ENCODE measurements around the gene SMIM32.

DNA sequence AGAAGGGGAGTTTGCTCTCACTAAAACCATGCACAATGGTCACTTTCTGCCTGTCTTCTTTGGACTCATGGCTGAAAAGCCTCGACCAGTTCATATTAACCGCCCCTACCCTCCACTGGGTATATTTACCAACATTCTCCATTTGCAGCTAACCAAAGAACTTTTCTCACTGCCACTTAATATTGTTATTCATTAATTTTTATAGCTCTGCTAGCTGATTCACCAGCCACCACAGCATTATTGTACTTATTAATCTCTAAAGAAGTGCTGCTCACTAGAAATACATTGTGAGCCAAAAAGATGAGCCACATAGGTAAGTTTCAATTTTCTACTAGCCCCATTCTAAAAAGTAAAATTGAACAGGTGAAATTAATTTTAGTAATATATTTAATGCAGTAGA lies 33.4 kb upstream of the SMIM32 start:
- TF ChIP-seq, protein P1, sequence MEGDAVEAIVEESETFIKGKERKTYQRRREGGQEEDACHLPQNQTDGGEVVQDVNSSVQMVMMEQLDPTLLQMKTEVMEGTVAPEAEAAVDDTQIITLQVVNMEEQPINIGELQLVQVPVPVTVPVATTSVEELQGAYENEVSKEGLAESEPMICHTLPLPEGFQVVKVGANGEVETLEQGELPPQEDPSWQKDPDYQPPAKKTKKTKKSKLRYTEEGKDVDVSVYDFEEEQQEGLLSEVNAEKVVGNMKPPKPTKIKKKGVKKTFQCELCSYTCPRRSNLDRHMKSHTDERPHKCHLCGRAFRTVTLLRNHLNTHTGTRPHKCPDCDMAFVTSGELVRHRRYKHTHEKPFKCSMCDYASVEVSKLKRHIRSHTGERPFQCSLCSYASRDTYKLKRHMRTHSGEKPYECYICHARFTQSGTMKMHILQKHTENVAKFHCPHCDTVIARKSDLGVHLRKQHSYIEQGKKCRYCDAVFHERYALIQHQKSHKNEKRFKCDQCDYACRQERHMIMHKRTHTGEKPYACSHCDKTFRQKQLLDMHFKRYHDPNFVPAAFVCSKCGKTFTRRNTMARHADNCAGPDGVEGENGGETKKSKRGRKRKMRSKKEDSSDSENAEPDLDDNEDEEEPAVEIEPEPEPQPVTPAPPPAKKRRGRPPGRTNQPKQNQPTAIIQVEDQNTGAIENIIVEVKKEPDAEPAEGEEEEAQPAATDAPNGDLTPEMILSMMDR (IDR thresholded peaks at IDR 0.05; ENCODE audit: poor library complexity): no peak
- no peak for TF ChIP-seq EZH2 (IDR thresholded peaks at IDR 0.05; ENCODE audit: borderline replicate concordance)
